Umbilical cord (tissue), 2 donors: ENCODE results near the gene GRIP2. TPM values are rescaled to one million over a fixed set of nuclear protein-coding genes. Genes with fewer than 3 reads are reported as not detected.

Source experiments
- DNase-seq: peaks from one replicate; pipeline ENCODE4 v3.0.0-alpha.2; 2015; ENCODE audit warnings: low spot score
- total RNA-seq: library from RNA; depleted of rRNA; stranded (reverse); fragments of >200 nt; gene quantifications from one replicate; pipeline ENCODE4 v1.2.3, GENCODE V29; 2014; ENCODE audit warnings: low replicate concordance; ENCODE audit not compliant: insufficient read depth

Gene GRIP2
- total RNA-seq, 1 donor from 2014 or later = 7.7 TPM

DNA sequence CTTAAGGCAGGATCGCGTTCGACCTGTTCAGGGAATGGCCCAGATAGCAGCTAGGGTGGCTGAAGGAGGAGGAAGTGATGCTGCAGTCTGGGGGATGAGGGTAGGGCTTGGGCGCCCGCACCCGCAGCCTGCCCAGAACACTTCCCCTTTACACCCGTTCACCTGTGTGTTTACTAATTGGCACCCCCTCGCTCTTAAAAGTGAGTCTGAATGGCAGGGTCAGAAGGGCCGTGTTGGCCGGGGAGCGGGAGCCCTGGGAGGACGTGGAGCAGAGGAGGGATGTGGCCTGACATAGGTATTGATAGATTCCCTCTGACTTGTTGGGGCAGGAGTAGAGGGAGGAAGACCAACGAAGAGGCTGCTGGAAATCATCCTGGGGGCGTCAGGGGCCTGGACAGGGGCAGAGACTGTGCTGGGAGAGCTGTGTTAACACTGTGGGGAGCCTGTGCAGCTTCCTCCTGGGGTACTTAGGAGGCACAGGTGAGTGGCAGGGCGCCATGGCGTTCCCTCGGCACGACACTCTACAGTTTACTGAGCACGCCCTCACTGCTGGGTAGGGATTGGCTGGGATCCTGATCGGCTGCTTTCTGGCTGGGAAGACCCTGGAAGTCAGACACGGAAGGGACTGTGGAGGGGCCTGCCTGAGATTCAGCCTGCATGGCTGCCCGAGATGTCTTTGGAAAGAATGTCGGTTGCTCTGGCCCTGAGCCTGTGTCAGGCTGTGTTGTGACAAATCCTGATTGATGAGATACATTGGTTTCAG lies 86.1 kb downstream of the GRIP2 start:
- no peak for DNase-seq

DNA sequence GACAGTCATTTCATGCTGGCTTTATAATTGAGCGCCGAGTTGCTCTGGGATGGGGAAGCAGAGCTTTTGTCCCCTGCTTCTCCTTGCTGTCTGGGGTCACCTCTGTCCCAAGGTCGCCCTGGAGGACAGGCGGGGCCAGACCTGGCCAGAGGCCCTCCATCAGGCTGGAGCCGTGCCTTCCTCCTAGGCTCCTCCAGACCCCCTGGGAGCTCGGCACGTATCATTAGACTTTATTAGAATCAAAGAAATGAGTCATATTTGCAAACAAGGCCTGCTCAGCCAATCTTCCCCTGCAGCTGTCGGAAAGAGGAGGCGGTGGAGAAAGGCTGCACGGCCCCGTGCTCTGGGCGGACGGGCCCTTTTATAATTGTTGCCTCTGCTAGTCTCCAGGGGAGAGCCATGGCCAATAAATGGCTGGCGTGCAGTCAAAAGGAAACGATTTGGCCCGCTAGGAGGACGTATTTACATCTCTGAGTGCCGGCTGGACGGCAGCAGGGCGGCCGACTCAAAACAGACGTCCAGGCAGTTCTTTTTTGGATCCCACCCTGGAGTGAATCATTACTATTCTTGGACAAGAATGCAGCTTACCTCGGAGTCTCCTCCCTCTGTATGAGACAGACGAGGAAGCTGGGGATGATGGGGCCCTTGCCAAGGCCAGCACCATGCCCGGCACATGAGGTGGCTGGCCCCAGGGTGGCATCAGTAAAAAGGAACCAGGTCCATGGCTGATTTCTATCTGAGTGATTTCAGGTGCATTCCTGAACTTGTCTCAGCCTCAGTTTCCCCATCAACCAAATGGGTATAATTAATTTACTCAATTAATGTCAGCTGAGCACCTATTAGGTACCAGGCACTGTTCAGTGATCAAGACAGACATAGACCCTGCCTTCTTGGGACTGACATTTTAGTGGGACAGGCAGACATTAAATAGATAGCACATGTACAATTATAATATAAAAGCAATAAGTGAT lies 87.1 kb downstream of the GRIP2 start:
- peak; percentile 88 for DNase-seq

DNA sequence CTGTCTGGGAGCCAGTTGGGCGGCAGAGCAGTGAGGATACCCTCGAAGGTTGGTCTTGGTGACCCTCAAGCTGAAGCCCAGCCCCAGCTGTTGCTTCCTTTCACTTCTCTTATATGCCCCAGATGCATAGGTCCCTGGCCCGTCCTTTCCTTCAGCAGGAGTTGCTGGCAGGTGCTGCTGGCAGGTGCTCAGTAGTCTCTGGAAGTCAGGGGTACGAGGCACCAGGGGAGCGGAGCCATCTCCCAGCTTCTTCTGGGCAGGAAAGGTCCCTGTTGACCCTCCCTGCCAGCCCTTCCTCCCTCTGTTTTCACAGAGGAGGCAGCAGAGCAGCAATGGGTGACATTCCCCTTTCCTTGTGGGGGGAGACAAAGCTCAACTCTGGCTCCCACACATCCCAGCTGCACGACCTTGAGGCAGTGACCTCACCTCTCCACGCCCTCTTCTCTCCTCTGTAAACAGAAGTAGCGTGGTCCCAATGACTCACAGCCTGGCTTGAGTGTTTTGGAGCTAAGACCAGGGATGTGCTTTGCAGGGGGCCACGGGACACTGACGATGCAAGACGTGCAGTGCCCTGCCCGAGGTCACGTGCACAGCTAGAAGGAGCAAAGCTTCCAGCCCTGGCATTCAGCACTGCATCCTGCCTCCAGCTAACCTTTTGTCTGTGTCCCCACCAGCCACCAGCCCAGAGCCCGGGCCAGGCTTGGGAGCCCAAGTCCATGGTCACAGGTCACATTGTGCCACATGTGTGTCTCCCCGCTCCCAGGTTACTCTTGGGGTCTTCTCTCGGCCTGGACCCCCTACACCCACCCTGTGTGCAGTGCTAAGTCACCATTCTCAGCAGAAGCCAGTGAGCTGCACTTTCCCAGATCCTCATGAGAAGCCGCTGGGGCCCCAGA lies 88.0 kb downstream of the GRIP2 start:
- peak; percentile 57 for DNase-seq

DNA sequence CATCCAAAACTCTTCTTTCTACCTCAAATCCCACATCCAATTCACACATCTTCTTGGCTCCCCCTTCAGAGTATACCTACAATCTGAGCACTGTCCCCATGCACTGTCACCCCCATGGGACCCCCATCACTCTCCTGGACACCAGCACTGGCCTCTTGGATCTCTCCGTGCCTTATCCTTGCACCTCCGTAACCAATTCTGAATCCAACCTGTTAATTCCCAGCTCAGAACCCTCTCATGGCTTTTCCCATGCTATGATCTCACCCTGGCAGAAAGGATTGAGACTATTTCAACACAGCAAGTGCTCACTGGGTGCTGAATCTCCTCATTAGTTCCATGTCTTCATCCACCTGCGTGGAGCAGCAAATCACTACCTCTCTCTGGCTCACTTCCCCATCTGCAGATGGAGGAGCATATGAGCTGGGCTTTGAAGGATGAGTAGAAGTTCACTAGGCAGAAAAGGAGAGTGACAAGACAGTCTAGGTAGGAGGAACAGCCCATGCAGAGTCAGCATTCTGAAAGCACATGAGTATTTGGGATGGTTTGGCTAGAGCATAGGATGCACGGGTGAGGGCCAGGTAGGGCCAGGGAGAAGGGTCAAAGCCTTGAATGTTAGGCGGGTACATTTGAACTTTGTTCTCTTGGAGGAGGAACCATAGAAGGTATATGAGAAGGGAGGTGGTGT lies 89.1 kb downstream of the GRIP2 start:
- no peak for DNase-seq

DNA sequence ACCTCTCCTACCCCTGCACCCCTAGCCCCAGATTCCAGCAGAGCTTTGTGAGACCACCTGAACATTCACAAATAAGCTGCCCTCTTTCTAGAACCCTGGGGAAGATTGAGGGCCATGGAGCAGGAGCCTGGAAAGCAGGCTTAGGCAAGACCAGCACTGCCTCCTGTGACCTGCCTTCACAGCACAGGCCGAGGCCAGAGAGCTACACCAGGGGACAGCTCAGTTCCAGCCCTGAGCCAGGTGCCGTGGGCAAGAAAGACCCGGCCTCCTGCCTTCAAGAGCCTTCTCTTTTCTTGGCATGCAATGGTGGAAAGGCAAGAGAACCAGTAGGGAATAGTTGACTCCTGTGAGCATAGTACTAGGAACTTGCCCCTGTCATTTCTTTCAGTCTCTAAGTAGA lies 89.6 kb downstream of the GRIP2 start:
- DNase-seq = no peak

DNA sequence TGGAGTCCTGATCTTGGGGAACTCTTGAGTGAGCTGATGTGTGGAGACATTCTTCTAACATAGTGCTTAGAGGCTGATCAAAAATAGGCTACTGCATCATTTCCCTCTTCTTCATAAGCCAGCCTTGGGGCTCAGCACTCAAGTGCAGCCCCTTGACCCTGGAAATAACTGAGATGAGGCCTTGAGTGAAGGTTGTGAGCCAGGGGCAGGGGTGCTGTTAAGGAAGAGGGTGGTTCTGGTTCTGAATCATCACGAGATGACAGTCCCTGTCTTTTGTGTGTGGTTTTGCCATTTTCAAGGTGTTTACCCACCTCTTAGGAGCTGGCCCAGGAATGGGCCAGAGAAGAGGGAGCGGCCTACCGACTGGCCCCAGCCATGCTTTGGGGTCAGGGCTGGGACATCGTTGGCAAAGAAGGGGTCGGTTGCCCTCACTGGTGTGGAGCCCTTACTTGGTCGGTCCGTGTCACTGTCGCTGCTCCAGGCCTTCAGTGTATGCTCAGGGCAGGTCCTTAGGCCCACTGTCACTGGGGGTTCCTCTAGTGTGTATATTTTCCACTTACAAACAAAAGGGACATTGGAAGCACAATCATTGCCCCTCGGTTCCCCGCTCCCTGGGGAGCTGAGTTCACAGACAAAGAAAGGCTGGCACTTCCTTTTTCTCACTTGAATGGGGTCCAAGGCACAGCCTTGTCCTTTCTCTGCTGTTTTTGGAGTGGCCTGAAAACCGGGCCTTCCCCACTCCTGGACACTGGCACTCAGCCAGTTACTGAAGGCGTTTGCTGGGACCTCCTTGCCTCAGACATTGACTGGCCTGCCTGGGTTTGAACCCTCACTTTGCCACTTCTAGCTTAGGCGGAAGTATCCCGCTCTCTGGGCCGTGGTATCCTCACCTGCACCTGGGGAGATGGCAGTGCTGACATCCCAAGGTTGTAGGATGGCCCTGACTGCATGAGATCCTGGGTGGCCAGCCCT lies 91.1 kb downstream of the GRIP2 start:
- DNase-seq = no peak

DNA sequence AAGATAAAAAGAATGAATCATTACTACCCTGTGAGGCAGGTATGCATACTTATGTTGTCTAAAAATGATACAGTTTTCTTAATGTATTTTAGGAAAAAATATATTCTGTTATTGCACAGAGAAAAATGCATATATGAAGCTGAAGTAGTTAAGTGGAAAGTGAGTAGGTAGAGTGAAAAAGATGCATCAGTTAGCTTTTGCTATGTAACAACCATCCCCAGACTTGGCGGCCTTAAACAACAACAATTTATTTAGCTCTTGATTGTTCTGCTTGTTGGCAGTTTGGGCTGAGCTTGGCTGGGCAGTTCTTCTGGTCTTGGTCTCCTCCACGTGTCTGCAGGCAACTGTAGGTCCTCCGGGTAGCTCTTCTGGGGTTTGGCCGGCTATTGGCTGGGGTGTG lies 92.1 kb downstream of the GRIP2 start:
- no peak for DNase-seq

DNA sequence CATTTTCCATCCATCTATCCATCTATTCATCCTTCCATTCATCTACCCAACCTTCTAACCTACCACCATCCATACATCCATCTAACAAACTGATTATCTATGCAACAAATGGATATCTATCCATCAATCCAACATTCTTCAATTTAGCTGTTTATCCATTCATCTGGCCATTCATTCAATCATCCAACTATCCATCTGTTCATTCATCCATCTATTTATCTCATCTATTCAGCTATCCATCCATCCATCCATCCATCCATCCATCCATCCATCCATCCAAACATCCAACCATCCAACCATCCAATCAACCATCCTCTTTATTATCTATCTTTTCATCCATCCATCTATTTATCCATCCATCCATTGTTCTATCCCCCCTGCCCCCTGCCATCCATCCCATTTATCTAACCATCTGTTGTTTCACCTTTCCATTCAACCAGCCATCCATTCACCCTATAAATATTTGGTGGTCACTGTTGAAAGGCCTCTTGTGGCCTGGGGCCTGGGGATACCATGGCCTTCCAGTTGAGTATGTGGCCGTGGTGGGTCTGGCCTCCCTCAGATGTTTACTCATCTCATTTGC lies 93.1 kb downstream of the GRIP2 start:
- DNase-seq = no peak

DNA sequence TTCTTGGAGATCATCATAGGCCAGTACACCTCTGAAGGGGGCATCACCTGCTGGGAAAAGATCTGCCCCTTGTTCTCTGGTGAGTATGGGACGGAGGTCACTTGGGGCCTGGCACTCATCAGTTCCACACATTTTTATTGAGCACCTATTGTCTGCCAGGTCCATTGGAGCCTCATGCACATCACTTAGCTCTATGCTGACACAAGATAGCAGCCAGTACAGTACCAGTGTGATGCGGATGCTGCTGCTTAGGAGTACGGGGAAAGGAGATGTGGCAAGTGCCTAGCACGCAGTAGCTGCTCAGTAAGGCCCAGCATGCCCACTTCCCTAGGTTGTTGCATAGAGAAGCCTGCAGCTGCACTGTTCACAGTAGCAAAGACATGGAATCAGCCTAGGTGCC lies 94.4 kb downstream of the GRIP2 start:
- no peak for DNase-seq

DNA sequence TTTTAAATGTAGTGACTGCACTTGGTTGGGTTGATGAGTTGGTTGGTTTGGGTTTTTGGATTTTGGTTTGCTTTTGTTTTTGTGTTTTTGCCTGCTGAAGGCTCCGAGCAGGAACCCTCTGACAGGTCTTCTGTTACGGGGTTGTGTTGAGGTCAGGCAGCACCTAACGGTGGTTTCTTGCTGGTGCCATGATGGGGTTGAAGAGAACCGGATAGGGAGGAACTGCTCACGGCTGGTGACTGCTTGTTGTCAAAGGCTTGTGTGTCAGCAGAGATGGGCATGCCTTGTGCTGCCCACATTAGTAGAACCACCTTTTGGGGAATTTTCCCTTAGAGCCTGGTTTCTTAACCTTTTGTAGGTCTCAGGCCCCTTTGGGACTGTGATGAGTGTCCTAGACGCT lies 95.8 kb downstream of the GRIP2 start:
- DNase-seq = no peak

DNA sequence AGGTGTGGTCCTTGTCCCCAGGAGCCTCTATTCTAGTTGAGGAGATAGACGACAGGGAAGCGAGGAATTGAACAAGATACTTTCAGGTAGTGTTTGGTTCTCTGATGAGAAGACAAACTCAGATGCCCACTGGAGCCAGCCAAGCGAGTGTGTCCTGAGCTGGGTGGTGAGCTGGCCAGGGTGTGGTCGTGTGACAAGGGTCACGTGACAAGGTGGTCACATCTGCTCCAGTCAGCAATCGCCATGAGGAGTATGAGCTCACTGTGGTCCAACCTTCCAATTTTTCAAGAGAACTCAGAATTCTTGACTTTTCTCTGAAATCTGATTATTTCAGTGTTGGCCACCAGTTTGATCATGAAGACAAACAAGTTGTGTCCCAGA lies 98.2 kb downstream of the GRIP2 start:
- no peak for DNase-seq

DNA sequence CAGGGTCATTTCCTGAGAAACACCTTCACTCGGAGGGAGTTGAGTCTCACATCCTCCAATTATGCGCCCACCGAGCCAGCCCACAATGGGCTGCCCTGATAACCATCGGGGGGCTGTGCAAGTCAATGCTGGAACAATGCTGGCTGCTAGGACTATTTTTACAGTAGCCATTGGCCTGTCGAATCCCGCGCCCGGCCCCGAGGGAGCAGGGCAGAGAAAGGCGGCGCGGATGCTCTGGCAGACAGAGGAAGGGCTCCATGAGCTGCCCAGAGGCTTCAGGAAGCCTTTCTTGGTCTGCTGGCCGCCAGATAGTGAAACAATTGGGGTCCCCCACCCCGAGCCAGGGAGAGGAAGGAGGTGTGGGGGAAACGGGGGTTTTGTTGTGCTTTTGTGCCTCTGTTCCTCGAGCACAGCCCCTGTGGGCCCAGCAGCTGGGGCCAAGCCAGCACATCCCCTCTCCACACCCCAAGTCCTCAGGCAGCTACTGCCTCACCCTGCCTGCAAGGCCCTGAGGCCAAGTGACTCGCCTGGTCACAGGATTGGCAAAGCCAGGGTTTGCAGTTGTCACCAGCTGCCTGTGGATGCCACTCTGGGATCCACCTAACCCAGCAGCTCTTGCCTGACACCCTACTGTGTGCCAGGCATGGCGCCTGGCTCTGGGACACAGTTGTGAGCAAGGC lies 98.8 kb downstream of the GRIP2 start:
- no peak for DNase-seq

DNA sequence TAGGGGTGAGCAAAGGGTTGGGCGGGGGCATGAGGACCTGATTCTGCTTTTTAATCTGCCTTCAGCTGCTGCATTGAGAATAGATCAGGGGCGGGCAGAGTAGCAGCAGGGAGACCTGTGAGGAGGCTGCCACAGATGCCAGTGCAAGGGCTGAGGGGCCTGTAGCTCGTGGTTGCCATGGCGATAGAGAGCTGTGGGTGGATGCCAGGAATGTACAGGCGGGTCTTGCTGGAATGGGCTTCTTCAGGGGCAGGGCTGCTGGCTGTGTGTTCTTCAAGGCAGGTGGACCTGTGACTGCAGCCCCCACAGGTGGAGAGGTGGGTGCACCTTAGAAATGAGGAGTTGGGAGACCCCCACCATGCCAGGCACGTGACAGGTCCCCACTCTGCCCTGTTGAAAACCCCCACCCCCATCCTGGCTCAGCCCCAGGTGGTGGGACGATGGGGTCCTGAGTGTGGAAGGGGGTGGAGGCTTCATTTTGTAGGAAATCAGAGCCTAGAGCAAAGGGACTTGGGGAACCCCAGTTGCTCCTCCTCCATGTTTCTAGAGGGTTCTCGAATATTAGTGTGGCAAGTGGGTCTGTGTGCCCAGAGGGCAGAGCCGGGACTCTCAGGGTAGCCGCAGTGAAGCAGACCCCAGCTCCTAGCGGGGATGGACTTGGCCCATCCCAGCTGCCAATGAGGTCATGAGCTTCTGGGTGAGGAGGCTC lies 99.5 kb downstream of the GRIP2 start:
- peak; percentile 67 for DNase-seq

DNA sequence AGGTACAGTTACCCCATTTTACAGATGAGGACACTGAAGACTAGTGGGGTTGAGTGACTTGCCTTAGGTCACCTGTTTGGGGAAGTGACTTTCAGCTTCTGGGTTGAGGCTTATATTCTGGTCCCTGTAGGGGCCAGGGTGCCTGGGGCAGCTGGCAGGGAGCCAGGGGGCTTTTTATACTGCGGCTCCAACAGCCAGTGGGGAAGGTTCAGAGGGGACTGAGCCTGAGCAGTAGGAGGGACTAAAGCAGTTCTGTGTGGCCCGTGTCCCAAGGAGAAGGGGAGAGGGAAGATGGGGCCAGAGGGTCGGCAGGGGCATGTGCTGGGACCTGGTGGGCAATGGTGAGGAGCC lies 100.0 kb downstream of the GRIP2 start:
- no peak for DNase-seq

DNA sequence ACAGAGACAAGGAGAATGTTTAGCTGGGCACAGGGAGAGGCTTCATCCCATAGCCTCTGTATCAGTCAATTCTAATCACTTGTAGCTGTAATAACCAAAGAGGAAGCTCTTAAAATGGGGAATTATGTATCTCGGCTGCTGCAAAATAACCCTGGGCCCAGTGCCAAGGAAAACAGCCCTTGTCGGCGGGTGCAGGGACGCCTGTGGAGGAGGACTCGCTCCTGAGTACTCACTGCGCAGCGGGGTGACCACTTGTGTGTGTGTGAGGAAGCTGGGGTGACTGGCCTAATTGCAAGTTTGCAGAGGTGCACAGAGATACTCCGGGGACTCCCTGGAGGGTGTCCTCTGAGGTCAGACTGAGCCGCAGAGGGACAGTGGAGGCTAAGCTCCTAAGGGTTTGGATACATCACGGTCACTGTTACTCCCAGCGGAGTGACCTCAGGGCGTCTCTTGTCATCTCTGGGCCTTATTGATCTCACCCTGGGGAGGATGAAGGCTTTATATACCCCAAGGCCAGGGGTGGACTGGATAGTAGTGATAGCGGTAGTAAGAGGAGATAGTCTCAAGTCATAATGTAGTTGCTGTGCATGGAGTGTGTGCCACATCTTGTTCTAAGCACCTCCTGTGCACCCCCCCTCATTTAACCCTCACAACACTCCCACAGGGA lies 100.5 kb downstream of the GRIP2 start:
- peak; percentile 68 for DNase-seq
